ENCODE measurements around the gene GATD1. TPM values are rescaled to one million over a fixed set of nuclear protein-coding genes. Genes with fewer than 3 reads are reported as not detected.

GATD1 gene
- total RNA-seq, 1 experiment from 2014 or later: 22.8 TPM

GRCh38 chr11:772429-773390, 4.6 kb downstream of the GATD1 start:
- in situ Hi-C loops (cut with HindIII; ENCODE audit: low pct_unique_long_range_greater_than_20kb, low sequenced_read_pairs): no loop called here
- no peak for DNase-seq (ENCODE audit: low read depth, low spot score)

GRCh38 chr11:771617-772204, 5.6 kb downstream of the GATD1 start:
- in situ Hi-C loops (cut with HindIII; ENCODE audit: low pct_unique_long_range_greater_than_20kb, low sequenced_read_pairs): no loop called here
- DNase-seq (ENCODE audit: low read depth, low spot score): no peak

- in situ Hi-C loops (cut with HindIII; ENCODE audit: low pct_unique_long_range_greater_than_20kb, low sequenced_read_pairs): no loop called here
- DNase-seq (ENCODE audit: low read depth, low spot score): no peak
Observed at GRCh38 chr11:770642-771616, 6.4 kb downstream of the GATD1 start.

GRCh38 chr11:769887-770641, 7.2 kb downstream of the GATD1 start:
- DNase-seq (ENCODE audit: low read depth, low spot score): no peak
- in situ Hi-C loops (cut with HindIII; ENCODE audit: low pct_unique_long_range_greater_than_20kb, low sequenced_read_pairs): no loop called here

- in situ Hi-C loops (cut with HindIII; ENCODE audit: low pct_unique_long_range_greater_than_20kb, low sequenced_read_pairs): no loop called here
- DNase-seq (ENCODE audit: low read depth, low spot score): no peak
Observed at GRCh38 chr11:767238-767637, 10.0 kb downstream of the GATD1 start.

- no peak for DNase-seq (ENCODE audit: low read depth, low spot score)
- in situ Hi-C loops (cut with HindIII; ENCODE audit: low pct_unique_long_range_greater_than_20kb, low sequenced_read_pairs): no loop called here
Observed at GRCh38 chr11:766936-767210, 10.4 kb downstream of the GATD1 start.

GRCh38 chr11:766106-766935, 11.0 kb downstream of the GATD1 start:
- in situ Hi-C loops (cut with HindIII; ENCODE audit: low pct_unique_long_range_greater_than_20kb, low sequenced_read_pairs): no loop called here

GRCh38 chr11:765802-766091, 11.5 kb downstream of the GATD1 start:
- DNase-seq (ENCODE audit: low read depth, low spot score): no peak
- in situ Hi-C loops (cut with HindIII; ENCODE audit: low pct_unique_long_range_greater_than_20kb, low sequenced_read_pairs): no loop called here

More at GRCh38 chr11:766106-766935, 11.0 kb downstream of the GATD1 start:
- peak; percentile 32 for DNase-seq (ENCODE audit: low read depth, low spot score)

- in situ Hi-C loops (cut with HindIII; ENCODE audit: low pct_unique_long_range_greater_than_20kb, low sequenced_read_pairs): no loop called here
- peak; percentile 63 for DNase-seq (ENCODE audit: low read depth, low spot score)
Observed at GRCh38 chr11:765025-765801, 12.1 kb downstream of the GATD1 start.

- in situ Hi-C loops (cut with HindIII; ENCODE audit: low pct_unique_long_range_greater_than_20kb, low sequenced_read_pairs): no loop called here
- no peak for DNase-seq (ENCODE audit: low read depth, low spot score)
Observed at GRCh38 chr11:764322-765024, 12.8 kb downstream of the GATD1 start.

GRCh38 chr11:763549-764321, 13.6 kb downstream of the GATD1 start:
- no peak for DNase-seq (ENCODE audit: low read depth, low spot score)
- in situ Hi-C loops (cut with HindIII; ENCODE audit: low pct_unique_long_range_greater_than_20kb, low sequenced_read_pairs): no loop called here

- in situ Hi-C loops (cut with HindIII; ENCODE audit: low pct_unique_long_range_greater_than_20kb, low sequenced_read_pairs): no loop called here
- no peak for DNase-seq (ENCODE audit: low read depth, low spot score)
Observed at GRCh38 chr11:763073-763463, 14.2 kb downstream of the GATD1 start.

- DNase-seq (ENCODE audit: low read depth, low spot score): no peak
Observed at GRCh38 chr11:762421-763072, 14.7 kb downstream of the GATD1 start.

GRCh38 chr11:761526-762108, 15.7 kb downstream of the GATD1 start:
- in situ Hi-C loops (cut with HindIII; ENCODE audit: low pct_unique_long_range_greater_than_20kb, low sequenced_read_pairs): no loop called here
- no peak for DNase-seq (ENCODE audit: low read depth, low spot score)

More at GRCh38 chr11:762421-763072, 14.7 kb downstream of the GATD1 start:
- in situ Hi-C loops (cut with HindIII; ENCODE audit: low pct_unique_long_range_greater_than_20kb, low sequenced_read_pairs): no loop called here
